Ovary (tissue), 9 donors: ENCODE results near the gene RAP1GAP. TPM values are rescaled to one million over a fixed set of nuclear protein-coding genes. Genes with fewer than 3 reads are reported as not detected.

Source experiments
- DNase-seq, 5 donors: peaks; one replicate each; pipeline ENCODE4 v3.0.0-alpha.2; 2019 to 2020
- H3K27ac ChIP-seq, 2 donors: fragments of 200-600 bp; one replicate each; pipeline versions ENCODE4 v1.5.1 to v1.8.0; 2019 to 2022
- H3K27me3 ChIP-seq: fragments of 200-600 bp; one replicate; pipeline ENCODE4 v1.8.0; 2022
- H3K36me3 ChIP-seq: fragments of 200-600 bp; sonication (generic); one replicate; pipeline ENCODE4 v1.5.1; 2019
- H3K4me1 ChIP-seq: one replicate; pipeline ENCODE4 v1.8.1; 2013; ENCODE audit warnings: mild to moderate bottlenecking, moderate library complexity; ENCODE audit not compliant: insufficient read depth
- H3K4me3 ChIP-seq: fragments of 200-600 bp; sonication (generic); one replicate; pipeline ENCODE4 v1.5.1; 2017
- H3K9me3 ChIP-seq, 2 donors: fragments of 200-600 bp in 1 of 2; sonication (generic) in 1 of 2; one replicate each; pipeline versions ENCODE4 v1.5.1 to v1.8.1; 2013 to 2019; ENCODE audit warnings: mild to moderate bottlenecking in 1 of 2, moderate library complexity in 1 of 2
- CTCF ChIP-seq, 3 donors: fragments of 450-650 bp in 2 of 3; fragments of 200-600 bp in 1 of 3; IDR thresholded peaks; one replicate each; pipeline versions ENCODE4 v1.5.1 to v1.8.0; 2016 to 2022; ENCODE audit warnings: antibody characterized with exemption in 3 of 3, mild to moderate bottlenecking in 1 of 3
- EP300 ChIP-seq: sonication (generic); formaldehyde crosslinking; IDR thresholded peaks from one replicate; pipeline ENCODE4 v1.6.1; 2017; ENCODE audit warnings: antibody characterized with exemption
- POLR2A ChIP-seq: fragments of 450-650 bp; IDR thresholded peaks from one replicate; pipeline ENCODE4 v1.6.1; 2017; ENCODE audit warnings: antibody characterized with exemption, mild to moderate bottlenecking, moderate library complexity
- WGBS, 3 donors: extraction: QIAGEN DNeasy Blood & Tissue Kit in 1 of 3; methylation state at CpG; one replicate each; pipeline versions ENCODE4 v1.1.5 to v1.1.7; 2013 to 2017; 5-methylcytosine and 5-hydroxymethylcytosine counted together
- intact Hi-C, 4 donors: fragments of 100-400 bp; cut with DNase I; formaldehyde crosslinking; loops; one replicate each; pipeline versions ENCODE4 v1.11.0 to v1.15.1; 2022 to 2023
- polyA plus RNA-seq, 2 donors: library from polyadenylated mRNA; stranded (reverse); fragments of 200-250 nt in 1 of 2; fragments of 350-450 nt in 1 of 2; fragmentation: Illumina TruSeq in 1 of 2; extraction: RNeasy Lipid Tissue Mini Kit (QIAGEN cat#74804) in 1 of 2; gene quantifications; one replicate each; pipeline ENCODE4 v1.2.3, GENCODE V29; 2013 to 2014
- total RNA-seq, 7 donors: library from RNA; depleted of rRNA in 2 of 7; stranded (reverse); fragments of >200 nt in 2 of 7; fragmentation: NEBNext Ultra II Directional in 3 of 7; extraction: Animal tissue kit (Norgen Biotek cat#: 25700) in 3 of 7; gene quantifications; one replicate each; pipeline versions ENCODE4 v1.1.0 to v1.2.4, GENCODE V29; 2016 to 2023
- donor health status: DM: no; HTN: no; CAD: no; lungs with moderate emphysema.
- donor health status: DM: no; HTN: no; CAD: no.
- donor health status: Bipolar disorder and iron deficiency.
- donor health status: DM: yes; HTN: yes; CAD: no.
- donor health status: DM: no; HTN: no; CAD: no.
- donor health status: DM: yes; HTN: yes; CAD: no.

The RAP1GAP gene
- total and polyA plus RNA-seq, 9 donors: 0.60 to 9.4 (median 2.8) TPM

GRCh38 chr1:21612057-21612456, 57.1 kb downstream of the RAP1GAP start:
- Histone ChIP-seq H3K27ac (no peak overlapping the region), H3K9me3 (no peaks in the 10 kb centered on the region), H3K4me1 (no peaks in the 10 kb centered on the region), H3K4me3 (no peak overlapping the region), H3K27me3 (no peaks in the 10 kb centered on the region), H3K36me3 (no peaks in the 10 kb centered on the region)
- TF ChIP-seq POLR2A (no peak), EP300 (no peak), CTCF (IDR thresholded peaks at IDR 0.05) (no peak)
- intact Hi-C loops: no loop called here
- no peak for DNase-seq
- WGBS, 3 donors: 94 to 96% (median 94%) methylated on average over 13 of the region's 13 CpGs

DNA sequence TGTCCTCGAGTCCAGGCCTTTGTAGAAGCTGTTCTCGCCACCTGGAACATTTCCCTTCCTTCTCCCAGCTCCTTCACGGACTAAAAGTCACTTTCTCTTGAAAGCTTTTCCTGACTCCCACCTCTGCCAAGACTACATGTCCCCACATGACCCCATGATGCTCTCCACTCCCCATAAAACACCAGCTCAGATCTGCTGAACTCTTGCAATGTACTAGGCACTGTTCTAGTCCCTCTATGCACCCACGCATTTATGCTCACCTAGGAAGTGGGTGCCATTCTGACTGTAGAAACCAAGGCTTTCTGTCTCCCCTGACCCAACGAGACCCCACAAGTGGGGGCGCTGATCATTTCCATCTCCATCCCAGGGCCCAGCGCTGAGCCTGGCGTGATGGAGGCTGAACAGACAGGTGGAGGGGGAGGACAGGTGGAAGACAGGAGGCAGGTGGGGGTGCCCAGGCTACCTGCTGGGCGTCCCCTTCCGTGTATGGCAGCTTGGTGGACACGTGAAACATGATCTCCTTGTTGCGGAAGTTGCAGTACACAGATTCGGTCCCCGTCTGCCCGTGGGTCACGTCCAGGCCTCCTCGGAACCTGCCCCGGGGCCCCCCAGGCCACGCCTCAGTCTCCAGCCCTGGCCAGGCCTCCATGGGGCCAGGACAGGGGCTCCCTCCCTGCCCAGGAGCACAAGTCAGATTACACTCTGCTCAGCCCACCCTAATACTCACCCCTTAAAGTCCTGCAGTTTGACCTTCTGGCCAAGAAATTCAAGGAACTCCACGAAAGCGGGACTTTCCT, 58.0 kb downstream of the RAP1GAP start:
- Histone ChIP-seq H3K27ac (no peak overlapping the region), H3K4me1 (no peaks in the 10 kb centered on the region), H3K27me3 (no peaks in the 10 kb centered on the region), H3K9me3 (no peaks in the 10 kb centered on the region), H3K4me3 (no peak overlapping the region), H3K36me3 (no peaks in the 10 kb centered on the region)
- no peak for DNase-seq
- WGBS, 3 donors: 81 to 88% (median 81%) methylated on average over 21 of the region's 21 CpGs
- no peak for TF ChIP-seq CTCF (IDR thresholded peaks at IDR 0.05)
- intact Hi-C loops: no loop called here

DNA sequence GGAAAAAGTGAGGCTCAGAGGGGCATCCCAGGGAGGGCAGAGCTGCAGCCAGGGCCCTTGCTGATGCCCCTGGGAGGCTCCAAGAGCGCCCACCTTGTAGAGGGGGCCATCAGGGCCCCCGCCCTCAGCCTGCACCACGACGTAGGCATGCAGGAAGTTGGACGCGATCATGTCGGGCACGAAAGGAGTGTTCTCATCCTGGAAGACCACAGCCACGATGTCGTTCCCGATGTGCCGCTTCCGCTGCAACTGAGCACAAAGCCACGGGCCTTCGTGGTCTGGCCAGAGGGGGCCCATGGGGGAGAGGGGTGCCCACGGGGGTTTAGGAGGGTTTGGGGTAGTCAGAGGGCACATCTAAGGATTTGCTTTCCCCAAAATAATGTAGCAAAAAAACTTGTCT, 59.1 kb downstream of the RAP1GAP start:
- intact Hi-C loops: no loop called here
- TF ChIP-seq EP300: no peak
- TF ChIP-seq POLR2A: no peak
- TF ChIP-seq CTCF (IDR thresholded peaks at IDR 0.05): no peak
- 90 to 95% (median 94%) methylated on average over 16 of the region's 16 CpGs for WGBS, 3 donors
- Histone ChIP-seq H3K4me1 (no peaks in the 10 kb centered on the region), H3K9me3 (no peaks in the 10 kb centered on the region), H3K4me3 (no peak overlapping the region), H3K27ac (no peak overlapping the region), H3K36me3 (no peaks in the 10 kb centered on the region), H3K27me3 (no peaks in the 10 kb centered on the region)
- DNase-seq: no peak

GRCh38 chr1:21608798-21609197, 60.4 kb downstream of the RAP1GAP start:
- 61 to 66% (median 63%) methylated on average over 4 of the region's 4 CpGs for WGBS, 3 donors
- Histone ChIP-seq H3K36me3 (no peaks in the 10 kb centered on the region), H3K27me3 (no peaks in the 10 kb centered on the region), H3K9me3 (no peaks in the 10 kb centered on the region), H3K27ac (no peak overlapping the region), H3K4me1 (no peaks in the 10 kb centered on the region), H3K4me3 (no peak overlapping the region)
- TF ChIP-seq POLR2A: no peak
- no peak for TF ChIP-seq CTCF (IDR thresholded peaks at IDR 0.05)
- TF ChIP-seq EP300: no peak
- intact Hi-C loops: no loop called here
- no peak for DNase-seq
